BJ (cell line): Measurements from ENCODE around the gene TMEM89. TPM values are rescaled to one million over a fixed set of nuclear protein-coding genes. Genes with fewer than 3 reads are reported as not detected.

Source experiments
- CTCF ChIA-PET: fragments of 350-600 bp; formaldehyde crosslinking; extraction: SDS; loops from one replicate; lab custom pipeline; 2021; ENCODE audit warnings: antibody characterized with exemption, inconsistent platforms; lab: Yijun Ruan, JAX
- POLR2A ChIA-PET: fragments of 300-600 bp; sonication (Branson Sonifier 250); formaldehyde crosslinking; extraction: SDS; loops from one replicate; lab custom pipeline; 2021; ENCODE audit warnings: antibody characterized with exemption; lab: Charles Lee
- DNase-seq: peaks from one replicate; pipeline ENCODE4 v3.0.0-alpha.2; 2011; ENCODE audit warnings: low read depth
- H3K27me3 ChIP-seq: 2 replicates; pipeline ENCODE4 v1.6.0; 2011; ENCODE audit warnings: low read length; ENCODE audit not compliant: control insufficient read depth, insufficient read depth
- H3K36me3 ChIP-seq: 2 replicates; pipeline ENCODE4 v1.5.1; 2011; ENCODE audit warnings: low read length; ENCODE audit not compliant: control insufficient read depth, insufficient read depth
- H3K4me3 ChIP-seq: 2 replicates; pipeline ENCODE4 v1.5.1; 2011; ENCODE audit warnings: low read depth, mild to moderate bottlenecking, control low read depth, low read length
- polyA plus RNA-seq: library from polyadenylated mRNA; depleted of rRNA; stranded (reverse); fragments of >200 nt; gene quantifications from 2 replicates; pipeline ENCODE4 v1.2.3, GENCODE V29; 2011
- TF ChIP-seq, protein P1 (sequence below): IDR thresholded peaks from 2 replicates; pipeline ENCODE4 v1.5.1; 2011; ENCODE audit warnings: low read depth, mild to moderate bottlenecking, control low read depth, inconsistent platforms, low read length, moderate library complexity; ENCODE audit not compliant: insufficient read depth

The TMEM89 gene
- polyA plus RNA-seq, 1 experiment: not detected

DNA sequence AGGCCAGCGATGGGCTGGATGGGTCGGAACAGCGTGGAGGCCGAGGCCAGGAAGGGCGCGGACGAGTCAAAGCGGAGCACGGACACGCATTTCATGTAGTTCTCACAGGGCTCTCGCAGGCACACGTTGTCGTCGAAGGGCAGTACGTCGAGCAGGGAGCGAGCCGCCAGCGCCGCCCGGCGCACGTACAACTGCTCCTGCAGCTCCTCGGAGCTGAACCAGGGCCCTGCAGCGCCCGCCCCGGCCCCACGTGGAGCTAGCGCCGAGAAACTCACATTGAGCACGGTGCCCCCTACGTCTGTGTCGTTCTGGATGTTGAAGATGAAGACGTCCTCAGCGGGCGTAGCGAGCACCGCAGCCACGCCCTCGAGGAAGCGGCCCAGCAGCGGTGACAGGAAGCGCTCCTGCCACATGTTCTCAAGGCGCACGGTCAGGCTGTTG lies 35.3 kb upstream of the TMEM89 start:
- DNase-seq: no peak
- CTCF ChIA-PET: interaction anchor here (0.7 to 2.3 kb wide), 7 partner anchors 11 to 350 kb away, joined by 3 to 13 read pairs (median 4); partner anchors contain the start of genes SLC26A6 and WDR6
- H3K36me3 ChIP-seq: no peaks in the 10 kb centered on the region
- POLR2A ChIA-PET: no interaction called here
- TF ChIP-seq, protein P1, sequence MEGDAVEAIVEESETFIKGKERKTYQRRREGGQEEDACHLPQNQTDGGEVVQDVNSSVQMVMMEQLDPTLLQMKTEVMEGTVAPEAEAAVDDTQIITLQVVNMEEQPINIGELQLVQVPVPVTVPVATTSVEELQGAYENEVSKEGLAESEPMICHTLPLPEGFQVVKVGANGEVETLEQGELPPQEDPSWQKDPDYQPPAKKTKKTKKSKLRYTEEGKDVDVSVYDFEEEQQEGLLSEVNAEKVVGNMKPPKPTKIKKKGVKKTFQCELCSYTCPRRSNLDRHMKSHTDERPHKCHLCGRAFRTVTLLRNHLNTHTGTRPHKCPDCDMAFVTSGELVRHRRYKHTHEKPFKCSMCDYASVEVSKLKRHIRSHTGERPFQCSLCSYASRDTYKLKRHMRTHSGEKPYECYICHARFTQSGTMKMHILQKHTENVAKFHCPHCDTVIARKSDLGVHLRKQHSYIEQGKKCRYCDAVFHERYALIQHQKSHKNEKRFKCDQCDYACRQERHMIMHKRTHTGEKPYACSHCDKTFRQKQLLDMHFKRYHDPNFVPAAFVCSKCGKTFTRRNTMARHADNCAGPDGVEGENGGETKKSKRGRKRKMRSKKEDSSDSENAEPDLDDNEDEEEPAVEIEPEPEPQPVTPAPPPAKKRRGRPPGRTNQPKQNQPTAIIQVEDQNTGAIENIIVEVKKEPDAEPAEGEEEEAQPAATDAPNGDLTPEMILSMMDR: no peak
- peak overlapping the region; percentile 51 for H3K4me3 ChIP-seq
- H3K27me3 ChIP-seq: no peaks in the 10 kb centered on the region

DNA sequence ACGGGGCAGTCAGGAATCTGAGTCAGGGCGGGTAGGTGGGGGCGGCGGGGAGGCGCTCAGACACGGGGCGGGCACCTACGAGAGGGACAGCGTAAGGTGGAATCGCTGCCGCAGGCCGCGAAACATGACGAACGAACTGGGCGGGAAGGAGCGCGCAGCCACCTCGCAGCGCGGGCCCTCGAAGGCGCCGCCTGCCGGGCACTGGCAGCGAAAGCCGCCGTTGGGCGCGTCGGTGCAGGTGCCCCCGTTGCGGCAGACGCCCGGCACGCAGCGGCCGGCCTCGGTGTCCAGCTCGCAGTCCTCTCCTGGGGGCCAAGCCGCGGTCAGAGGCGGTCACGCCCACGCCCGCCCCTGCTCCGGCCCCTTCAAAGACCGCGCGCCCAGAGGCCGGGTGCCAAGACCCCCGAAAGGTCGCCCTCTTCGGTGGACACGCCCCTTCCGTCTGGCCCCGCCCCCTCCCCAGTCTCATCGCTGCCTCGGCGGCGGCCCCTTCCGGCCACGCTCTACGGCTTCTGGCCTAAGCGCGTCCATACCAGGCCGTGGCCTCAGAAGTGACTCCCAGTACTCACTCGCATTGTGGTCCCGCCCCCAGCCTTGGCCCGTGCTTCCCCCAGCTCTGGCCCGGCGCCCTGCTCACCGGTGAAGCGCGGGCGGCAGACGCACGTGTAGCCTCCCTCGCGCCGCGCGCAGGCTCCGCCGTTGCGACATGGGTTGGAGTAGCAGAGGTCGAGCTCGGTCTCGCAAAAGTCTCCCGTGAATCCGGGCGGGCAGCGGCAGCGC lies 34.7 kb upstream of the TMEM89 start:
- ChIA-PET POLR2A (no interaction called here), CTCF (interaction anchor here (0.7 to 2.3 kb wide), 7 partner anchors 11 to 351 kb away, joined by 3 to 13 read pairs (median 4); partner anchors contain the start of genes SLC26A6 and WDR6)
- TF ChIP-seq, protein P1: peak; percentile 45
- peak overlapping the region; percentile 51 for H3K4me3 ChIP-seq
- DNase-seq: no peak
- no peaks in the 10 kb centered on the region for H3K27me3 ChIP-seq
- no peaks in the 10 kb centered on the region for H3K36me3 ChIP-seq

DNA sequence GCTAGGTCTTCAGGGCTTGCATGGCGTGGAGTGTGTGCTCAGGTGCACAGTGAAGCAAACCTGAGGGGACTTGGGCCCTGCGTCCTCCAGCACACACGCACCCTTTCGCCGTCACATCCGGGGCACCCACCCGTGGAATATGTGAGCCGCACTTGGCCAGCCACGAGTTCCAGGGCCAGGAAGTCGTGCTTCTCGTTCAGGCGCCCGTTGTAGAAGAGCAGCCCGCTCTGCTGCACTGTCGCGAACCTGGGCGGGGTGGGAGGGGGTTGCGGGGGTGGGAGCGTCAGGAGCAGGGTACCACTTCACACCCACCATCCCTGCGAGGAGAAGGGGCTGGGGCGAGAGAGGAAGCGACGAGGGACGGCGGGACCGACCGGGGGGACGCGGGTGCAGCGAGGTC lies 34.0 kb upstream of the TMEM89 start:
- POLR2A ChIA-PET: no interaction called here
- Histone ChIP-seq H3K36me3 (no peaks in the 10 kb centered on the region), H3K4me3 (peak overlapping the region; percentile 51), H3K27me3 (no peaks in the 10 kb centered on the region)
- CTCF ChIA-PET: interaction anchor here (1.2 to 1.6 kb wide), 3 partner anchors 29 to 191 kb away, joined by 3 to 4 read pairs (median 4); no protein-coding TSS in a partner anchor
- TF ChIP-seq, protein P1: no peak
- DNase-seq: no peak

DNA sequence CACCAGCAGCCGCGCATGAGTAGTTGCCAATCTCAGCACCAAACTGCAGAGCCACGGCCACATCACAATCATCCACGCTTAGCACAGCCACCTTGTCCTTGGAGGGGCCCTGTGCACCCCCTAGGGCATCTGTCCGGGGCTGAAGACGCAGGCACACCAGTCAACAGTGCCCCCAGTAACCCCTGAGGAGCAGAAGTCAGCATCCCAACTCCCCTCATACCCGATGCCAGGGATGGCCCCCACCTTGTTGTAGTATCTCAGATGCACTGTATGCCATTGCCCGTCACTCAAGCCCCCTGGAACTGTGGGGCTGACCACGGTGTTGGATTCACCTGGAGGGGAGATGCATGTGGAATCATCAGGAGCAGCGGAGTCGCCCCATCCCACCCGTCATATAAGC lies 33.5 kb upstream of the TMEM89 start:
- no peak for DNase-seq
- no peaks in the 10 kb centered on the region for H3K36me3 ChIP-seq
- ChIA-PET CTCF (interaction anchor here (1.2 to 1.5 kb wide), 2 partner anchors 16 to 32 kb away, joined by 3 read pairs; no protein-coding TSS in a partner anchor), POLR2A (no interaction called here)
- H3K4me3 ChIP-seq: no peak overlapping the region
- H3K27me3 ChIP-seq: no peaks in the 10 kb centered on the region
- TF ChIP-seq, protein P1: no peak
